Kidney epithelial cell (primary cell): ENCODE data around the gene C2CD4C. TPM values are rescaled to one million over a fixed set of nuclear protein-coding genes. Genes with fewer than 3 reads are reported as not detected.
"Not testable (repeated sequence)": the region's sequence is repeated elsewhere in the genome, so short reads cannot be mapped to it uniquely, and the experiment has no call there.

ENCODE experiments used
- DNase-seq: peaks from one replicate; pipeline ENCODE4 v3.0.0-alpha.2; 2010; ENCODE audit warnings: low read depth
- H3K27me3 ChIP-seq: 2 replicates; pipeline ENCODE4 v1.6.0; 2011; ENCODE audit warnings: low read length; ENCODE audit not compliant: control insufficient read depth, insufficient read depth
- H3K36me3 ChIP-seq: 2 replicates; pipeline ENCODE4 v1.5.1; 2011; ENCODE audit warnings: low read length; ENCODE audit not compliant: control insufficient read depth, insufficient read depth
- H3K4me3 ChIP-seq: 2 replicates; pipeline ENCODE4 v1.5.1; 2011; ENCODE audit warnings: low read depth, mild to moderate bottlenecking, control low read depth, low read length
- CTCF ChIP-seq: IDR thresholded peaks from 2 replicates; pipeline ENCODE4 v1.5.1; 2011; ENCODE audit warnings: mild to moderate bottlenecking, moderate library complexity, low read length, control low read depth, inconsistent platforms; ENCODE audit not compliant: insufficient read depth, poor library complexity, severe bottlenecking
- total RNA-seq: library from RNA; depleted of rRNA; stranded (reverse); fragments of >200 nt; gene quantifications from 2 replicates; pipeline ENCODE4 v1.2.3, GENCODE V29; 2015

C2CD4C gene
- total RNA-seq, 1 donor from 2014 or later, result not detected

GRCh38 chr19:397941-398706 lies 10.8 kb downstream of the C2CD4C start:
- DNase-seq, result no peak
- Histone ChIP-seq H3K36me3 (no peaks in the 10 kb centered on the region), H3K4me3 (no peak overlapping the region), H3K27me3 (peaks cover 21% of the 10 kb centered on the region)
- no peak for TF ChIP-seq CTCF

- TF ChIP-seq CTCF, result no peak
- Histone ChIP-seq H3K36me3 (no peaks in the 10 kb centered on the region), H3K4me3 (no peak overlapping the region), H3K27me3 (peaks cover 14% of the 10 kb centered on the region)
- no peak for DNase-seq
These were observed 11.6 kb downstream of the C2CD4C start for GRCh38 chr19:397321-397720.

- DNase-seq, result no peak
These were observed 13.5 kb downstream of the C2CD4C start for GRCh38 chr19:395467-395866.

GRCh38 chr19:394857-395256 lies 14.1 kb downstream of the C2CD4C start:
- not testable (repeated sequence) for H3K36me3 ChIP-seq, H3K4me3 ChIP-seq, H3K27me3 ChIP-seq, DNase-seq

More at GRCh38 chr19:395467-395866, 13.5 kb downstream of the C2CD4C start:
- no peaks in the 10 kb centered on the region for H3K36me3 ChIP-seq
- H3K27me3 ChIP-seq, result peaks cover 6% of the 10 kb centered on the region
- no peak overlapping the region for H3K4me3 ChIP-seq
- no peak for TF ChIP-seq CTCF

- DNase-seq, H3K4me3 ChIP-seq, H3K36me3 ChIP-seq: not testable (repeated sequence)
- peaks cover 16% of the 10 kb centered on the region for H3K27me3 ChIP-seq
These were observed 15.4 kb downstream of the C2CD4C start for GRCh38 chr19:393560-393959.

GRCh38 chr19:392375-392970 lies 16.5 kb downstream of the C2CD4C start:
- TF ChIP-seq CTCF, result no peak
- peaks cover 11% of the 10 kb centered on the region for H3K27me3 ChIP-seq
- H3K4me3 ChIP-seq, result no peak overlapping the region
- H3K36me3 ChIP-seq, result no peaks in the 10 kb centered on the region
- no peak for DNase-seq
